Measurements from ENCODE around the gene INTS7. TPM values are rescaled to one million over a fixed set of nuclear protein-coding genes. Genes with fewer than 3 reads are reported as not detected.
"Not testable (repeated sequence)": the region's sequence is repeated elsewhere in the genome, so short reads cannot be mapped to it uniquely, and the experiment has no call there.

Gene INTS7
- total RNA-seq, 2 experiments from 2014 or later: 2.9 to 3.2 TPM

DNA sequence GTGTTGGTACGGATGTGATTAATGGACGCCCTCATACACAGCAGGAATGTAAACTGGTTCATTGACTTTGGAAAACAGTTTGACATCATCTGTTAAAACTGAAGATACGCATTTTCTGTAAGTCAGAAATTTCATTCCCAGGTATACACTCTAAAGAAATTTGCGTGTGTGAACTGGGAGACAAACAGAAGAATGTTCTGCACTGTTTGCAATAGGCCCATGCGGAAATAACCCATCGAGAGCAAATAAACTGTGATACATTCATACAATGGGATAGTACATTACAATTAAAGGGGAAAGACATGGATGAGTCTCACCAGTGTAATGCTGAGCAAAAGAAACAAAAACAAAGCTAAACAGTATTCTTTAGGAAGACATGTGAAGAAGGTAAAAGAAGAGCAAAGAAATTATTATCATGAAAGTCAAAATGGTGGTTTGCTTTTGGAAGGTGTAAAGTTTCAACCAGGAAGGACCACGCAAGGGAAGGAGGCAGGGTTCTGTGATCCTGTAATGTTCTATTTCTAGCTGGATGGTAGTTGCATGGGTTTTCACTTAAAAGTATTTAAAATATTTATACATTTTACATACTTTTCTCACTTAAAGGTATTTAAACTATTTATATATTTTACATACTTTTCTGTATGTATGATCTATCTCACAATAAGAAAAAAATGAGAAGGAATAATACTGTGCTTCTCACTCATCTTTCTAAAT, 30.3 kb downstream of the INTS7 start:
- ATAC-seq (ENCODE audit: poor library complexity): no peak
- Histone ChIP-seq H3K27me3 (ENCODE audit: control insufficient read depth in 1 of 2, insufficient read depth in 2 of 2, low read length in 2 of 2) (no peaks in the 10 kb centered on the region), H3K36me3 (ENCODE audit: insufficient read depth, low read length) (peaks cover 25% of the 10 kb centered on the region), H3K4me3 (ENCODE audit: low read length) (no peak overlapping the region), H3K4me1 (ENCODE audit: insufficient read depth, low read length) (no peaks in the 10 kb centered on the region), H3K9me3 (ENCODE audit: control insufficient read depth in 1 of 2, insufficient read depth in 1 of 2, low read length in 2 of 2) (no peaks in the 10 kb centered on the region), H3K27ac (ENCODE audit: low read depth in 1 of 2, low read length in 2 of 2) (no peak overlapping the region)
- TF ChIP-seq, protein P1, sequence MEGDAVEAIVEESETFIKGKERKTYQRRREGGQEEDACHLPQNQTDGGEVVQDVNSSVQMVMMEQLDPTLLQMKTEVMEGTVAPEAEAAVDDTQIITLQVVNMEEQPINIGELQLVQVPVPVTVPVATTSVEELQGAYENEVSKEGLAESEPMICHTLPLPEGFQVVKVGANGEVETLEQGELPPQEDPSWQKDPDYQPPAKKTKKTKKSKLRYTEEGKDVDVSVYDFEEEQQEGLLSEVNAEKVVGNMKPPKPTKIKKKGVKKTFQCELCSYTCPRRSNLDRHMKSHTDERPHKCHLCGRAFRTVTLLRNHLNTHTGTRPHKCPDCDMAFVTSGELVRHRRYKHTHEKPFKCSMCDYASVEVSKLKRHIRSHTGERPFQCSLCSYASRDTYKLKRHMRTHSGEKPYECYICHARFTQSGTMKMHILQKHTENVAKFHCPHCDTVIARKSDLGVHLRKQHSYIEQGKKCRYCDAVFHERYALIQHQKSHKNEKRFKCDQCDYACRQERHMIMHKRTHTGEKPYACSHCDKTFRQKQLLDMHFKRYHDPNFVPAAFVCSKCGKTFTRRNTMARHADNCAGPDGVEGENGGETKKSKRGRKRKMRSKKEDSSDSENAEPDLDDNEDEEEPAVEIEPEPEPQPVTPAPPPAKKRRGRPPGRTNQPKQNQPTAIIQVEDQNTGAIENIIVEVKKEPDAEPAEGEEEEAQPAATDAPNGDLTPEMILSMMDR (IDR thresholded peaks at IDR 0.05): no peak
- Mint-ChIP-seq H3K4me3 (no peak overlapping the region), H3K9me3 (no peaks in the 10 kb centered on the region), H3K36me3 (ENCODE audit: low read depth) (peaks cover 74% of the 10 kb centered on the region), H3K27ac (no peak overlapping the region), H3K27me3 (no peaks in the 10 kb centered on the region), H3K4me1 (ENCODE audit: low read depth) (no peaks in the 10 kb centered on the region)
- ChIA-PET POLR2A (no interaction called here), CTCF (no interaction called here)
- DNase-seq: no peak
- intact Hi-C loops (cut with DNase I, micrococcal nuclease): loop anchor here in 1 of 2 experiments (5.0 kb wide), 1 partner anchor 42 kb away; no protein-coding TSS in a partner anchor

DNA sequence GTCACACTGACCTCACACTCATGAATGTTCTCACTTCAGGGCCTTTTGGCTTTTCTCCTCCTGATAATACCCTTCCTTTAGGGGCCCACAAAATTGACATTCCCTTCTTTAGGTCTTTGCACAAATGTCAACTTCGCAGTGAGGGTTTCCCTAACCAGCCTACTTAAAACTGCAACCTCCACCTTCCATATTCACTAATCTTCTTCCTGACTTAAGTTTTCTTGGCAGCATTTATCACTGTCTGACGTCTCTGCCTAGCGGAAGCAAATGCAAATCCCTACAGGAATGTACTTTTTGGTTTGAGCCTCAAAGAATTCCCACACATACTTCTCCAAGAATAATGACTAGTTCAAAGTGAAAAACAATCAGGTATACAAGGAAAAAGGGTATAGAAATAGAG, 32.8 kb downstream of the INTS7 start:
- DNase-seq (no peak), ATAC-seq (ENCODE audit: poor library complexity) (no peak)
- no peak overlapping the region for H3K27ac ChIP-seq (ENCODE audit: low read depth in 1 of 2, low read length in 2 of 2)
- peaks cover 21% of the 10 kb centered on the region for H3K36me3 ChIP-seq (ENCODE audit: insufficient read depth, low read length)
- Mint-ChIP-seq H3K4me3 (no peak overlapping the region), H3K4me1 (ENCODE audit: low read depth) (no peaks in the 10 kb centered on the region), H3K27me3 (no peaks in the 10 kb centered on the region), H3K9me3 (no peaks in the 10 kb centered on the region), H3K27ac (no peak overlapping the region), H3K36me3 (ENCODE audit: low read depth) (peaks cover 77% of the 10 kb centered on the region)
- H3K4me1 ChIP-seq (ENCODE audit: insufficient read depth, low read length): no peaks in the 10 kb centered on the region
- ChIA-PET CTCF (interaction anchor here (0.6 kb wide), 1 partner anchor 302 kb away, joined by 4 read pairs; no protein-coding TSS in a partner anchor), POLR2A (no interaction called here)
- no peak overlapping the region for H3K4me3 ChIP-seq (ENCODE audit: low read length)
- no peaks in the 10 kb centered on the region for H3K27me3 ChIP-seq (ENCODE audit: control insufficient read depth in 1 of 2, insufficient read depth in 2 of 2, low read length in 2 of 2)
- intact Hi-C loops (cut with DNase I, micrococcal nuclease): no loop called here
- TF ChIP-seq, protein P1 (IDR thresholded peaks at IDR 0.05): no peak
- H3K9me3 ChIP-seq (ENCODE audit: control insufficient read depth in 1 of 2, insufficient read depth in 1 of 2, low read length in 2 of 2): no peaks in the 10 kb centered on the region

DNA sequence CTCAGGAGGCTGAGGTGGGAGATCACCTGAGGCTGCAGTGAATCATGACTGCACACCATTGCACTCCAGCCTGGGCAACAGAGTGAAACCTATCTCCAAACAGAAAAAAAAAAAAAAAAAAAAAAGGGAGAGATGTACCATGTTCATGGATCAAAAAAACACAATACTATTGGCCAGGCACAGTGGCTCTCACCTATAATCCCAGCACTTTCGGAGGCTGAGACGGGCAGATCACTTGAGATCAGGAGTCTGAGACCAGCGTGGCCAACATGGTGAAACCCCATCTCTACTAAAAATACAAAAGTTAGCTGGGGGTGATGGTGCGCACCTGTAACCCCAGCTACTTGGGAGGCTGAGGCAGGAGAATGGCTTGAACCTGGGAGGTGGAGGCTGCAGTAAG, 37.9 kb downstream of the INTS7 start:
- H3K4me1 ChIP-seq (ENCODE audit: insufficient read depth, low read length); H3K4me1 Mint-ChIP-seq (ENCODE audit: low read depth); H3K4me3 ChIP-seq (ENCODE audit: low read length); H3K9me3 Mint-ChIP-seq; POLR2A ChIA-PET; ATAC-seq (ENCODE audit: poor library complexity); H3K9me3 ChIP-seq (ENCODE audit: control insufficient read depth in 1 of 2, insufficient read depth in 1 of 2, low read length in 2 of 2); H3K27me3 Mint-ChIP-seq; H3K27ac Mint-ChIP-seq; intact Hi-C loops (cut with DNase I, micrococcal nuclease); H3K4me3 Mint-ChIP-seq; H3K36me3 ChIP-seq (ENCODE audit: insufficient read depth, low read length); H3K27me3 ChIP-seq (ENCODE audit: control insufficient read depth in 1 of 2, insufficient read depth in 2 of 2, low read length in 2 of 2); CTCF ChIA-PET; DNase-seq; H3K27ac ChIP-seq (ENCODE audit: low read depth in 1 of 2, low read length in 2 of 2): not testable (repeated sequence)
- H3K36me3 Mint-ChIP-seq (ENCODE audit: low read depth): peaks cover 53% of the 10 kb centered on the region

DNA sequence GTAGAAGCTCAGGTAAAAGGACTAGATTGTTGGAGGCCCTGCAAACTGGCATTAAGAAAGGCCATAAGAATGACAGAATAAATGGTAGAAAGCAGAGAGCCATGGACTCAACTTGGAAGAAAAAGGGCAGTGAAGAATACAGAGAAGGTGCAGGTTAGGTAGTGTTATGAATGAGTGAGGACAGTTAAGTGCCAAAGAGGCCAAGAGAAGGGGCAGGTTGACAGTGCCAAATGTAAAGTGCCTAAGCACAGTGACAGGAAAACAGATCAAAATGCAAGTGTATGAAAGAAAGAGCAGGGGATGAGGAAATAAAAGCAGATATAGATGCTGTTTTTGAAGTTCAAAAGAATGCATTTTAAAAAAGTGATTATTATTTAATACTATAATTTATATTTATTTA, 43.7 kb downstream of the INTS7 start:
- POLR2A ChIA-PET: no interaction called here

More for the DNA sequence above, 43.7 kb downstream of the INTS7 start:
- no peaks in the 10 kb centered on the region for H3K9me3 Mint-ChIP-seq
- Histone ChIP-seq H3K27me3 (ENCODE audit: control insufficient read depth in 1 of 2, insufficient read depth in 2 of 2, low read length in 2 of 2) (no peaks in the 10 kb centered on the region), H3K27ac (ENCODE audit: low read depth in 1 of 2, low read length in 2 of 2) (no peak overlapping the region), H3K36me3 (ENCODE audit: insufficient read depth, low read length) (peaks cover 6% of the 10 kb centered on the region), H3K4me1 (ENCODE audit: insufficient read depth, low read length) (no peaks in the 10 kb centered on the region), H3K4me3 (ENCODE audit: low read length) (no peak overlapping the region), H3K9me3 (ENCODE audit: control insufficient read depth in 1 of 2, insufficient read depth in 1 of 2, low read length in 2 of 2) (no peaks in the 10 kb centered on the region)
- intact Hi-C loops (cut with DNase I, micrococcal nuclease): no loop called here
- CTCF ChIA-PET: no interaction called here
- no peaks in the 10 kb centered on the region for H3K4me1 Mint-ChIP-seq (ENCODE audit: low read depth)
- TF ChIP-seq, protein P1 (IDR thresholded peaks at IDR 0.05): no peak
- H3K27me3 Mint-ChIP-seq: no peaks in the 10 kb centered on the region
- H3K4me3 Mint-ChIP-seq: no peak overlapping the region
- H3K36me3 Mint-ChIP-seq (ENCODE audit: low read depth): peaks cover 46% of the 10 kb centered on the region
- DNase-seq: no peak
- no peak overlapping the region for H3K27ac Mint-ChIP-seq
- ATAC-seq (ENCODE audit: poor library complexity): no peak

Data from CD4-positive, alpha-beta T cell (primary cell).